Dedifferentiated amniotic fluid mesenchymal stem cell (primary cell): ENCODE results near the gene POU3F1.

Source experiments
- DNase-seq: peaks from one replicate; pipeline ENCODE4 v3.0.0-alpha.2; 2016; ENCODE audit errors: extremely low spot score

Gene POU3F1

GRCh38 chr1:38004284-38005108 is 42.1 kb downstream of the POU3F1 start:
- no peak for DNase-seq

GRCh38 chr1:38003261-38004250 is 43.0 kb downstream of the POU3F1 start:
- no peak for DNase-seq

- DNase-seq, result peak; percentile 44
These were observed 45.8 kb downstream of the POU3F1 start for GRCh38 chr1:38000529-38001455.

- no peak for DNase-seq
These were observed 46.4 kb downstream of the POU3F1 start for GRCh38 chr1:38000233-38000528.

- DNase-seq, result no peak
These were observed 47.0 kb downstream of the POU3F1 start for GRCh38 chr1:37999430-38000232.

- no peak for DNase-seq
These were observed 47.6 kb downstream of the POU3F1 start for GRCh38 chr1:37998913-37999429.

GRCh38 chr1:37998089-37998808 is 48.3 kb downstream of the POU3F1 start:
- no peak for DNase-seq

- DNase-seq, result no peak
These were observed 49.1 kb downstream of the POU3F1 start for GRCh38 chr1:37997256-37998088.

- DNase-seq, result peak; percentile 80
These were observed 50.7 kb downstream of the POU3F1 start for GRCh38 chr1:37995751-37996345.

GRCh38 chr1:37994886-37995566 is 51.6 kb downstream of the POU3F1 start:
- no peak for DNase-seq
